Thymus (tissue), 11 donors: Measurements from ENCODE around the gene GPR162. TPM values are rescaled to one million over a fixed set of nuclear protein-coding genes. Genes with fewer than 3 reads are reported as not detected.

Experiments
- DNase-seq, 9 donors: peaks; one replicate each; pipeline ENCODE4 v3.0.0-alpha.2; 2013; ENCODE audit warnings: low spot score in 9 of 9, low read depth in 6 of 9, missing footprints in 1 of 9
- H3K27ac ChIP-seq, 2 donors: one replicate each; pipeline ENCODE4 v1.5.1; 2013; ENCODE audit warnings: control low read depth in 1 of 2, low read depth in 1 of 2, low read length in 1 of 2, mild to moderate bottlenecking in 1 of 2, moderate library complexity in 1 of 2
- H3K27me3 ChIP-seq, 2 donors: one replicate each; pipeline ENCODE4 v1.5.1; 2013; ENCODE audit warnings: low read length in 1 of 2; ENCODE audit not compliant: control insufficient read depth in 2 of 2, insufficient read depth in 1 of 2
- H3K36me3 ChIP-seq, 2 donors: one replicate each; pipeline ENCODE4 v1.5.1; 2013; ENCODE audit warnings: low read length in 1 of 2, mild to moderate bottlenecking in 1 of 2, moderate library complexity in 1 of 2; ENCODE audit not compliant: control insufficient read depth in 2 of 2, insufficient read depth in 2 of 2
- H3K4me1 ChIP-seq, 2 donors: one replicate each; pipeline ENCODE4 v1.5.1; 2013; ENCODE audit warnings: low read length in 2 of 2; ENCODE audit not compliant: control insufficient read depth in 2 of 2, insufficient read depth in 2 of 2
- H3K4me3 ChIP-seq, 2 donors: one replicate each; pipeline ENCODE4 v1.5.1; 2013; ENCODE audit warnings: low read length in 2 of 2, control low read depth in 1 of 2, mild to moderate bottlenecking in 1 of 2
- H3K9me3 ChIP-seq, 2 donors: one replicate each; pipeline ENCODE4 v1.5.1; 2013; ENCODE audit warnings: low read length in 1 of 2, mild to moderate bottlenecking in 1 of 2; ENCODE audit not compliant: control insufficient read depth in 2 of 2, insufficient read depth in 1 of 2
- WGBS: extraction: QIAGEN DNeasy Blood & Tissue Kit; methylation state at CpG from one replicate; pipeline ENCODE4 v1.1.7; 2013; 5-methylcytosine and 5-hydroxymethylcytosine counted together
- polyA plus RNA-seq: library from polyadenylated mRNA; stranded (reverse); fragments of 200-250 nt; gene quantifications from one replicate; pipeline ENCODE4 v1.2.3, GENCODE V29; 2013
- total RNA-seq: library from RNA; stranded (reverse); fragments of 120-200 nt; gene quantifications from one replicate; pipeline ENCODE4 v1.2.4, GENCODE V29; 2013
- donor health status: healthy.

GPR162 gene
- total and polyA plus RNA-seq, 2 donors, result 1.4 to 4.4 TPM

GRCh38 chr12:6796576-6796975 lies 25.0 kb upstream of the GPR162 start:
- Histone ChIP-seq H3K9me3 (peaks cover 0 to 2% of the 10 kb centered on the region in 2 donors), H3K27ac (no peak overlapping the region), H3K36me3 (peaks cover 48 to 81% of the 10 kb centered on the region in 2 donors), H3K4me3 (no peak overlapping the region), H3K27me3 (peaks cover 0 to 4% of the 10 kb centered on the region in 2 donors), H3K4me1 (peaks cover 12 to 55% of the 10 kb centered on the region in 2 donors)
- no peak for DNase-seq
- WGBS, result 98% methylated on average over 4 of the region's 4 CpGs

GRCh38 chr12:6799147-6799546 lies 22.5 kb upstream of the GPR162 start:
- Histone ChIP-seq H3K27me3 (peaks cover 0 to 4% of the 10 kb centered on the region in 2 donors), H3K9me3 (no peaks in the 10 kb centered on the region), H3K27ac (no peak overlapping the region), H3K36me3 (peaks cover 63 to 87% of the 10 kb centered on the region in 2 donors), H3K4me3 (no peak overlapping the region), H3K4me1 (peaks cover 5 to 33% of the 10 kb centered on the region in 2 donors)
- WGBS, result 93% methylated on average over 5 of the region's 5 CpGs
- DNase-seq, result no peak

GRCh38 chr12:6807170-6807569 lies 14.5 kb upstream of the GPR162 start:
- DNase-seq, result no peak
- no peak overlapping the region for H3K4me3 ChIP-seq
- 95% methylated on average over 1 of the region's 1 CpG for WGBS
- H3K27me3 ChIP-seq, result no peaks in the 10 kb centered on the region
- H3K36me3 ChIP-seq, result peaks cover 41 to 61% of the 10 kb centered on the region in 2 donors
- peaks cover 0 to 11% of the 10 kb centered on the region in 2 donors for H3K4me1 ChIP-seq
- no peak overlapping the region for H3K27ac ChIP-seq
- H3K9me3 ChIP-seq, result no peaks in the 10 kb centered on the region

GRCh38 chr12:6809056-6809455 lies 12.6 kb upstream of the GPR162 start:
- H3K9me3 ChIP-seq, result no peaks in the 10 kb centered on the region
- peaks cover 0 to 11% of the 10 kb centered on the region in 2 donors for H3K4me1 ChIP-seq
- peaks cover 39 to 62% of the 10 kb centered on the region in 2 donors for H3K36me3 ChIP-seq
- WGBS, result 94% methylated on average over 10 of the region's 10 CpGs
- DNase-seq, result no peak
- no peak overlapping the region for H3K4me3 ChIP-seq
- H3K27me3 ChIP-seq, result no peaks in the 10 kb centered on the region
- no peak overlapping the region for H3K27ac ChIP-seq

GRCh38 chr12:6810758-6811157 lies 10.9 kb upstream of the GPR162 start:
- no peak for DNase-seq
- peak overlapping the region in 1 of 2 donors; percentile 39 for H3K27ac ChIP-seq

GRCh38 chr12:6813363-6813762 lies 8.3 kb upstream of the GPR162 start:
- Histone ChIP-seq H3K27me3 (no peaks in the 10 kb centered on the region), H3K4me3 (no peak overlapping the region), H3K4me1 (peaks cover 0 to 16% of the 10 kb centered on the region in 2 donors), H3K36me3 (peaks cover 68 to 77% of the 10 kb centered on the region in 2 donors), H3K27ac (no peak overlapping the region), H3K9me3 (peaks cover 0 to 3% of the 10 kb centered on the region in 2 donors)
- DNase-seq, result no peak
- WGBS, result 91% methylated on average over 4 of the region's 4 CpGs

More at GRCh38 chr12:6810758-6811157, 10.9 kb upstream of the GPR162 start:
- 83% methylated on average over 1 of the region's 1 CpG for WGBS
- Histone ChIP-seq H3K27me3 (no peaks in the 10 kb centered on the region), H3K9me3 (no peaks in the 10 kb centered on the region), H3K4me3 (no peak overlapping the region), H3K36me3 (peaks cover 54 to 66% of the 10 kb centered on the region in 2 donors), H3K4me1 (peaks cover 0 to 11% of the 10 kb centered on the region in 2 donors)

GRCh38 chr12:6816598-6816997 lies 5.0 kb upstream of the GPR162 start:
- H3K4me1 ChIP-seq, result peaks cover 4 to 32% of the 10 kb centered on the region in 2 donors
- H3K27me3 ChIP-seq, result peaks cover 0 to 5% of the 10 kb centered on the region in 2 donors
- peaks cover 0 to 3% of the 10 kb centered on the region in 2 donors for H3K9me3 ChIP-seq
- peaks cover 69 to 86% of the 10 kb centered on the region in 2 donors for H3K36me3 ChIP-seq
- DNase-seq, result no peak
- no peak overlapping the region for H3K27ac ChIP-seq
- WGBS, result 89% methylated on average over 3 of the region's 3 CpGs
- no peak overlapping the region for H3K4me3 ChIP-seq

GRCh38 chr12:6817098-6817497 lies 4.5 kb upstream of the GPR162 start:
- Histone ChIP-seq H3K9me3 (peaks cover 0 to 3% of the 10 kb centered on the region in 2 donors), H3K36me3 (peaks cover 66 to 81% of the 10 kb centered on the region in 2 donors), H3K27me3 (peaks cover 0 to 10% of the 10 kb centered on the region in 2 donors), H3K27ac (no peak overlapping the region), H3K4me3 (no peak overlapping the region), H3K4me1 (peaks cover 6 to 37% of the 10 kb centered on the region in 2 donors)
- WGBS, result 96% methylated on average over 8 of the region's 8 CpGs
- DNase-seq, result no peak

GRCh38 chr12:6817662-6818157 lies 3.9 kb upstream of the GPR162 start:
- H3K4me3 ChIP-seq, result no peak overlapping the region
- H3K9me3 ChIP-seq, result peaks cover 0 to 3% of the 10 kb centered on the region in 2 donors
- H3K36me3 ChIP-seq, result peaks cover 62 to 77% of the 10 kb centered on the region in 2 donors
- 95% methylated on average over 20 of the region's 20 CpGs for WGBS
- DNase-seq, result no peak
- no peak overlapping the region for H3K27ac ChIP-seq
- H3K27me3 ChIP-seq, result peaks cover 0 to 15% of the 10 kb centered on the region in 2 donors
- peaks cover 6 to 41% of the 10 kb centered on the region in 2 donors for H3K4me1 ChIP-seq
